Sigmoid colon (tissue), 7 donors: ENCODE results near the gene IREB2. TPM values are rescaled to one million over a fixed set of nuclear protein-coding genes. Genes with fewer than 3 reads are reported as not detected.

Experiments used
- DNase-seq: peaks from one replicate; pipeline ENCODE4 v3.0.0-alpha.2; 2019
- H3K27ac ChIP-seq, 4 donors: fragments of 200-600 bp; sonication (generic); one replicate each; pipeline ENCODE4 v1.5.1; 2016 to 2019; ENCODE audit warnings: mild to moderate bottlenecking in 1 of 4
- H3K27me3 ChIP-seq, 3 donors: fragments of 200-600 bp; sonication (generic); one replicate each; pipeline ENCODE4 v1.5.1; 2019; ENCODE audit warnings: mild to moderate bottlenecking in 1 of 3
- H3K36me3 ChIP-seq, 4 donors: fragments of 200-600 bp; sonication (generic); one replicate each; pipeline ENCODE4 v1.5.1; 2016 to 2019
- H3K4me1 ChIP-seq, 4 donors: fragments of 200-600 bp; sonication (generic); one replicate each; pipeline ENCODE4 v1.5.1; 2017 to 2019
- H3K4me3 ChIP-seq, 4 donors: fragments of 200-600 bp; sonication (generic); one replicate each; pipeline ENCODE4 v1.5.1; 2017 to 2019; ENCODE audit warnings: mild to moderate bottlenecking in 2 of 4, moderate library complexity in 1 of 4
- H3K9me3 ChIP-seq, 4 donors: fragments of 200-600 bp in 3 of 4; sonication (generic) in 3 of 4; one replicate each; pipeline versions ENCODE4 v1.5.1 to v1.6.1; 2013 to 2019
- EP300 ChIP-seq, 4 donors: sonication (generic); formaldehyde crosslinking; IDR thresholded peaks; one replicate each; pipeline ENCODE4 v1.6.1; 2017; ENCODE audit warnings: antibody characterized with exemption in 4 of 4
- POLR2A ChIP-seq, 2 donors: fragments of 450-650 bp; IDR thresholded peaks; one replicate each; pipeline ENCODE4 v1.6.1; 2016; ENCODE audit warnings: antibody characterized with exemption in 2 of 2, mild to moderate bottlenecking in 2 of 2, moderate library complexity in 2 of 2
- POLR2AphosphoS5 ChIP-seq, 4 donors: sonication (generic); formaldehyde crosslinking; IDR thresholded peaks; one replicate each; pipeline ENCODE4 v1.6.1; 2017; ENCODE audit warnings: antibody characterized with exemption in 4 of 4
- WGBS, 2 donors: extraction: QIAGEN DNeasy Blood & Tissue Kit; methylation state at CpG; one replicate each; pipeline ENCODE4 v1.1.7; 2013; 5-methylcytosine and 5-hydroxymethylcytosine counted together
- intact Hi-C: fragments of 100-400 bp; cut with DNase I; formaldehyde crosslinking; loops from one replicate; pipeline ENCODE4 v1.15.1; 2023
- polyA plus RNA-seq, 3 donors: library from polyadenylated mRNA; stranded (reverse); fragments of 200-250 nt; gene quantifications; one replicate each; pipeline ENCODE4 v1.2.3, GENCODE V29; 2013
- total RNA-seq, 4 donors: library from RNA; depleted of rRNA; stranded (reverse); fragments of >200 nt; gene quantifications; one replicate each; pipeline ENCODE4 v1.1.0, GENCODE V29; 2016
- TF ChIP-seq, protein P1 (sequence below), 4 experiments: fragments of 450-650 bp in 3 of 4; fragments of 200-600 bp in 1 of 4; IDR thresholded peaks; one replicate each; pipeline ENCODE4 v1.5.1; 2016 to 2019; ENCODE audit warnings: antibody characterized with exemption in 4 of 4, mild to moderate bottlenecking in 3 of 4, moderate library complexity in 2 of 4
- donor health status: healthy with polysubstance abuse.
- donor health status: Bipolar disorder and iron deficiency.
- donor health status: healthy.

The IREB2 gene
- total and polyA plus RNA-seq, 7 donors = 12.6 to 42.1 (median 28.4) TPM

DNA sequence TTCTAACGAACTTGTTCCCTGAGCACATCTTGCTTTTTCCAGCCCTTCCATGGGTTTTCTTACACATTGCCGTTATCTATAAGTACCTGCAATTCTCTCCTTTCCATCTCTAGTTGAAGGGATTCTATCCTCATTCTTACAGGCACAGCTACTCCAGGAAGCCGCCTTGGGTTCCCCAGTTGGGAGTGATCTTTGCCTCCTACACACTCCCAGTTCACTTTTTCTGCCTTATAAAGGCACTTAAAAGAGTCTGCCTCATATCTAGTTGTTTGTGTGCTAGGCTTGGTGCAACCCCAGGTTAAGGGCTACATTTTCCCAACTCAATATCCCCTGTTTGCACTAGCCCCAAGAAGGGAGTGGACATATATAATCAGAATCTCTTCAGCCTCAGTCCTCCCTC lies 44.0 kb upstream of the IREB2 start:
- no peak for TF ChIP-seq EP300 (IDR thresholded peaks at IDR 0.05)
- no peak for TF ChIP-seq POLR2A (IDR thresholded peaks at IDR 0.05)
- TF ChIP-seq, protein P1, sequence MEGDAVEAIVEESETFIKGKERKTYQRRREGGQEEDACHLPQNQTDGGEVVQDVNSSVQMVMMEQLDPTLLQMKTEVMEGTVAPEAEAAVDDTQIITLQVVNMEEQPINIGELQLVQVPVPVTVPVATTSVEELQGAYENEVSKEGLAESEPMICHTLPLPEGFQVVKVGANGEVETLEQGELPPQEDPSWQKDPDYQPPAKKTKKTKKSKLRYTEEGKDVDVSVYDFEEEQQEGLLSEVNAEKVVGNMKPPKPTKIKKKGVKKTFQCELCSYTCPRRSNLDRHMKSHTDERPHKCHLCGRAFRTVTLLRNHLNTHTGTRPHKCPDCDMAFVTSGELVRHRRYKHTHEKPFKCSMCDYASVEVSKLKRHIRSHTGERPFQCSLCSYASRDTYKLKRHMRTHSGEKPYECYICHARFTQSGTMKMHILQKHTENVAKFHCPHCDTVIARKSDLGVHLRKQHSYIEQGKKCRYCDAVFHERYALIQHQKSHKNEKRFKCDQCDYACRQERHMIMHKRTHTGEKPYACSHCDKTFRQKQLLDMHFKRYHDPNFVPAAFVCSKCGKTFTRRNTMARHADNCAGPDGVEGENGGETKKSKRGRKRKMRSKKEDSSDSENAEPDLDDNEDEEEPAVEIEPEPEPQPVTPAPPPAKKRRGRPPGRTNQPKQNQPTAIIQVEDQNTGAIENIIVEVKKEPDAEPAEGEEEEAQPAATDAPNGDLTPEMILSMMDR (IDR thresholded peaks at IDR 0.05) = no peak
- no peak for TF ChIP-seq POLR2AphosphoS5 (IDR thresholded peaks at IDR 0.05)
- no peaks in the 10 kb centered on the region for H3K27me3 ChIP-seq

GRCh38 chr15:78394981-78395616 lies 42.9 kb upstream of the IREB2 start:
- WGBS, 2 donors = 84 to 85% methylated on average over 13 of the region's 13 CpGs
- no peaks in the 10 kb centered on the region for H3K36me3 ChIP-seq
- no peak for DNase-seq
- H3K9me3 ChIP-seq = no peaks in the 10 kb centered on the region
- no peaks in the 10 kb centered on the region for H3K27me3 ChIP-seq
- TF ChIP-seq, protein P1 (IDR thresholded peaks at IDR 0.05) = no peak
- no peak for TF ChIP-seq EP300 (IDR thresholded peaks at IDR 0.05)
- no peak for TF ChIP-seq POLR2AphosphoS5 (IDR thresholded peaks at IDR 0.05)
- H3K4me3 ChIP-seq = no peak overlapping the region
- H3K27ac ChIP-seq = no peak overlapping the region
- H3K4me1 ChIP-seq = peaks cover 0 to 11% (median 7%) of the 10 kb centered on the region in 4 donors
- intact Hi-C loops = no loop called here

More for the DNA sequence above, 44.0 kb upstream of the IREB2 start:
- no peak overlapping the region for H3K27ac ChIP-seq
- no peak for DNase-seq
- H3K36me3 ChIP-seq = no peaks in the 10 kb centered on the region
- no peak overlapping the region for H3K4me3 ChIP-seq
- peaks cover 0 to 17% (median 9%) of the 10 kb centered on the region in 4 donors for H3K4me1 ChIP-seq
- WGBS, 2 donors = 88 to 96% methylated on average over 3 of the region's 3 CpGs
- intact Hi-C loops = no loop called here
- H3K9me3 ChIP-seq = no peaks in the 10 kb centered on the region

DNA sequence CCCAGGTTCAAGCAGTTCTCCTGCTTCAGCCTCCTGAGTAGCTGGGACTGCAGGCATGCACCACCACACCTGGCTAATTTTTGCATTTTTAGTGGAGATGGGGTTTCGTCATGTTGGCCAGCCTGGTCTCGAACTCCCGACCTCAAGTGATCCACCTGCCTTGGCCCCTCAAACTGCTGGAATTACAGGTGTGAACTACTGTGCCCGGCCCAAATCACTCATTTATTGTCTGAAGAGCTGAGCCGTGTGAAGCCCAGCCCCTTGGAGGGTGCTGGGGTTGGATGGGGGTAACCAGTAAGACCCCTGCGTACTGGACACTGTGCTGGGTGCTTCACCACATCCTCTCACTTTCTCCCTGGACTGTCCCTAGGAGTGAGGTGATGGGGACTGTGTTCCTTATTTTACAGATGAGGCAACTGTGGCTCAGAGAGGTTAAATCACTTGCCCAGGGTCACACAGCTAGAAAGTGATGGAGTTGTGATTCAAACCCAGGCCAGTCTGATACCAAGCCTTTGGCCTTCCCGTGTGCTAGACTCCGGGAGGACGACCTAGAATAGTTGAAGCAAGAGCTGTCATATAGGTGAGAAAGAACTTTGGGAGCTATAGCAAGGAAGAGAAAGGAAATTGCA lies 41.7 kb upstream of the IREB2 start:
- no peak for DNase-seq
- intact Hi-C loops = no loop called here
- no peaks in the 10 kb centered on the region for H3K9me3 ChIP-seq
- H3K27me3 ChIP-seq = no peaks in the 10 kb centered on the region
- H3K4me3 ChIP-seq = no peak overlapping the region
- WGBS, 2 donors = 90 to 91% methylated on average over 9 of the region's 9 CpGs
- no peak overlapping the region for H3K27ac ChIP-seq
- peaks cover 0 to 11% (median 7%) of the 10 kb centered on the region in 4 donors for H3K4me1 ChIP-seq
- H3K36me3 ChIP-seq = no peaks in the 10 kb centered on the region
- no peak for TF ChIP-seq POLR2A (IDR thresholded peaks at IDR 0.05)
- TF ChIP-seq POLR2AphosphoS5 (IDR thresholded peaks at IDR 0.05) = no peak
- TF ChIP-seq, protein P1 (IDR thresholded peaks at IDR 0.05) = no peak
- no peak for TF ChIP-seq EP300 (IDR thresholded peaks at IDR 0.05)

DNA sequence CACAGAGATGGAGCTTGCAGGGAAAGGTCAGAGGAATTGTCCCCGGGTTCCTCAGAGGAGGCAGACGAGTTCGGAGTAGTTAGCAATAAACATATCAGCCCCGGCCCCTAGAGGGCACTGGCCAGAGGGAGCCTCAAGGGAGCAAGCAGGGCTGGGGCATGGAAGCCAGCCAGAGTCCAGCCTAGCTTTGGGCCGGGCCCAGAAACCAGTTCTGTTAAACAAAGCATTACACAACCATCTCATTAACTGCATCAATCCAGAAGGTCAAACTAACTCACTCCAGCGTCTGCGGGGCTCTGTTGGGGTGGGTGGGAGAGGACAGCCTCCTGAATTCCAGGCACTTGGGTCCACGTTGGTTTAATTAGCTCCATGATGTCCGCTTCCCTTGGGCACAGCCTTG lies 41.0 kb upstream of the IREB2 start:
- no peaks in the 10 kb centered on the region for H3K36me3 ChIP-seq
- peaks cover 0 to 5% (median 0%) of the 10 kb centered on the region in 3 donors for H3K27me3 ChIP-seq
- H3K27ac ChIP-seq = peak overlapping the region in 2 of 4 donors; percentile 53 to 57
- intact Hi-C loops = loop anchor here (1.0 kb wide), 1 partner anchor 85 kb away; no protein-coding TSS in a partner anchor
- DNase-seq = peak; percentile 87
- 22 to 61% methylated on average over 9 of the region's 9 CpGs for WGBS, 2 donors
- TF ChIP-seq, protein P1 (IDR thresholded peaks at IDR 0.05) = peak in 3 of 4 experiments; percentile 19 to 40 (median 24)
- TF ChIP-seq EP300 (IDR thresholded peaks at IDR 0.05) (no peak), POLR2A (IDR thresholded peaks at IDR 0.05) (no peak), POLR2AphosphoS5 (IDR thresholded peaks at IDR 0.05) (peak in 2 of 4 donors; percentile 19 to 30)
- H3K4me3 ChIP-seq = no peak overlapping the region
- H3K9me3 ChIP-seq = no peaks in the 10 kb centered on the region
- H3K4me1 ChIP-seq = peaks cover 0 to 11% (median 7%) of the 10 kb centered on the region in 4 donors
